ENCODE results near the gene TAS2R40. TPM values are rescaled to one million over a fixed set of nuclear protein-coding genes. Genes with fewer than 3 reads are reported as not detected.

TAS2R40 gene
- total RNA-seq, 4 donors from 2014 or later, result not detected

DNA sequence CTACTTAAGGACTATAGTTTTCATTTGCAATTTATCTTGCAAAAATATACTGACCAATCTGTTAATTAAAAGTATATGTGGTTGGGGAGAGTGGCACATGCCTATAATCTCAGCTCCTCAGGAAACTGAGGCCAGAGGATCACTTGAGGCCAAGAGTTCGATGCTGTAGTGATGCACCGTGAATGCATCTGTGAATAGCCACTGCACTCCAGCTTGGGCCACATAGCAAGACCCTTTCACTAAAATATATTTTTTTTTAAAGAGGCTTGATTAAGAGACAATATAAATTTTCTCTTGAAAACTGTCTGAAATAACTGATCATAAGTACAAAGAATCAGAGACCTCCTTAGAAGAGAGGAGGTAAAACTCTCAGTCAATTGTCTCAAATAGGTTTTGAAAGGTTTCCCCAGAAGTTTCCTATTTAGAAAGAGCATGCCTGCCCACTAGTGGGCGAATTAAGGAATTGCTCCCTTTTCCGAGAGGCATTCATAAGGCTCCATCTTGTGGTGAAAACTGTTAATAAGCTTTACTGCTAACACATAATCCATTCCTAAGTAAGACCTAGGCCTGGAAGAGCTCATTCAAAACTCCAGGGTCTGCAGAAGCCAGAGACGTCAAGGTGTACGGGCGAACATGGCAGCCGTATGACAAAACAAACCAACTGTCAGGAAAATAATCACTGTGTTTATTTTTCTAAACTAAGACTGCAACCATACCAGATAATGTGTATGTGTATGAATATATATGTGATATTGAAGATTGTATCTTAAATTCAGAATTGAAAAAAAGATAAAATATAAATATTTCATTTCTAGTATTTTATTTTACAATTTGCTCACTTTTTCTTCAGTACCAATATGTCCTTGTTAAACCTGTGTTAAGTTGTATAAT is 6.8 kb upstream of the TAS2R40 start:
- no peaks in the 10 kb centered on the region for H3K36me3 ChIP-seq
- H3K4me3 ChIP-seq, result no peak overlapping the region
- peak in 1 of 2 donors; percentile 63 for DNase-seq (ENCODE audit: low spot score in 2 of 2)
- no peaks in the 10 kb centered on the region for H3K9me3 ChIP-seq
- H3K27me3 ChIP-seq, result no peaks in the 10 kb centered on the region
- no peaks in the 10 kb centered on the region for H3K4me1 ChIP-seq
- TF ChIP-seq, protein P1, sequence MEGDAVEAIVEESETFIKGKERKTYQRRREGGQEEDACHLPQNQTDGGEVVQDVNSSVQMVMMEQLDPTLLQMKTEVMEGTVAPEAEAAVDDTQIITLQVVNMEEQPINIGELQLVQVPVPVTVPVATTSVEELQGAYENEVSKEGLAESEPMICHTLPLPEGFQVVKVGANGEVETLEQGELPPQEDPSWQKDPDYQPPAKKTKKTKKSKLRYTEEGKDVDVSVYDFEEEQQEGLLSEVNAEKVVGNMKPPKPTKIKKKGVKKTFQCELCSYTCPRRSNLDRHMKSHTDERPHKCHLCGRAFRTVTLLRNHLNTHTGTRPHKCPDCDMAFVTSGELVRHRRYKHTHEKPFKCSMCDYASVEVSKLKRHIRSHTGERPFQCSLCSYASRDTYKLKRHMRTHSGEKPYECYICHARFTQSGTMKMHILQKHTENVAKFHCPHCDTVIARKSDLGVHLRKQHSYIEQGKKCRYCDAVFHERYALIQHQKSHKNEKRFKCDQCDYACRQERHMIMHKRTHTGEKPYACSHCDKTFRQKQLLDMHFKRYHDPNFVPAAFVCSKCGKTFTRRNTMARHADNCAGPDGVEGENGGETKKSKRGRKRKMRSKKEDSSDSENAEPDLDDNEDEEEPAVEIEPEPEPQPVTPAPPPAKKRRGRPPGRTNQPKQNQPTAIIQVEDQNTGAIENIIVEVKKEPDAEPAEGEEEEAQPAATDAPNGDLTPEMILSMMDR (IDR thresholded peaks at IDR 0.05), result peak; percentile 97 to 99 (median 98)
- no peak for TF ChIP-seq POLR2A (IDR thresholded peaks at IDR 0.05)
- H3K27ac ChIP-seq, result no peak overlapping the region
- 21 to 22% methylated on average over 8 of the region's 8 CpGs for WGBS, 2 donors

DNA sequence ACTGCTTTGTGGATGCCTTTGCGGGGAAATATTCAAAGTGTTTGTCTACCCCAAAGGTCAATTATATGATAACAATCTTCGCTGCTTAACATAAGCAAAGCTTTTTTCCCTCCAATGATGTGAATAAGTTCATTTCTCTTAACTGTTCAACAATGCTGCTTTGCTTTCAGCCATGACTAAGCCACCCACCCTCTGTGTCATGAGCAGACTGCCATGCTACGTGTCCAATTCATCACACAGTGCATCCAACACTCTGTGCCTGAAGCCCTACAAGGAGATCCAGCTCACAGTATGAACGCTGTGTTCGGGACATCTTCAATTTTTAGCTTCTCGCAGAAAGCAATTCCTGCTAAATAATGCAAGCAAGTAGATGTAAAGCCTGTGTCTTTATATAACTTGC is 5.7 kb upstream of the TAS2R40 start:
- no peaks in the 10 kb centered on the region for H3K4me1 ChIP-seq
- no peak for TF ChIP-seq EP300 (IDR thresholded peaks at IDR 0.05)
- TF ChIP-seq POLR2A (IDR thresholded peaks at IDR 0.05), result no peak
- TF ChIP-seq, protein P1 (IDR thresholded peaks at IDR 0.05), result no peak
- DNase-seq (ENCODE audit: low spot score in 2 of 2), result no peak
- no peaks in the 10 kb centered on the region for H3K9me3 ChIP-seq
- 57 to 59% methylated on average over 6 of the region's 6 CpGs for WGBS, 2 donors
- no peaks in the 10 kb centered on the region for H3K36me3 ChIP-seq
- no peaks in the 10 kb centered on the region for H3K27me3 ChIP-seq
- no peak overlapping the region for H3K4me3 ChIP-seq
- H3K27ac ChIP-seq, result no peak overlapping the region

DNA sequence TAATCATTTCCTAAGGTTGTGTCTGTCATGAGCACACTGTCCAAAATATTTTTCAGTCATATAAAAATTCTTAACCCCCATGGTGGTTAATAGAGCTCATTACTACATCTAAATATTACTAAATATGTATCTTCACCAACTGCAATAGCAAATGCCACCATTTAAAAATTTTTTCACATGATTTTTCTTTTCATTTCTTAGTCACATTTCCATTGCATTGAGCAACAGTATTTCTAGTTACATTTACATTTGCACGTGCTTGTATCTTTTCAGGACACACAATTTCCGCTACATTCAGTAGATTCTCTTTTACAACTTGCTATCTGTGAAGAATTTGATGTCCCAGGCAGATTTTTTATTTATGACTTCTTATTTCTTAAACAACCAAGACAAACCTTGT is 5.2 kb upstream of the TAS2R40 start:
- WGBS, 2 donors, result 88 to 93% methylated on average over 2 of the region's 2 CpGs
- Histone ChIP-seq H3K9me3 (no peaks in the 10 kb centered on the region), H3K4me1 (no peaks in the 10 kb centered on the region), H3K27ac (no peak overlapping the region), H3K36me3 (no peaks in the 10 kb centered on the region), H3K27me3 (no peaks in the 10 kb centered on the region), H3K4me3 (no peak overlapping the region)
- no peak for TF ChIP-seq EP300 (IDR thresholded peaks at IDR 0.05)
- TF ChIP-seq, protein P1 (IDR thresholded peaks at IDR 0.05), result no peak
- TF ChIP-seq POLR2A (IDR thresholded peaks at IDR 0.05), result no peak
- DNase-seq (ENCODE audit: low spot score in 2 of 2), result no peak

DNA sequence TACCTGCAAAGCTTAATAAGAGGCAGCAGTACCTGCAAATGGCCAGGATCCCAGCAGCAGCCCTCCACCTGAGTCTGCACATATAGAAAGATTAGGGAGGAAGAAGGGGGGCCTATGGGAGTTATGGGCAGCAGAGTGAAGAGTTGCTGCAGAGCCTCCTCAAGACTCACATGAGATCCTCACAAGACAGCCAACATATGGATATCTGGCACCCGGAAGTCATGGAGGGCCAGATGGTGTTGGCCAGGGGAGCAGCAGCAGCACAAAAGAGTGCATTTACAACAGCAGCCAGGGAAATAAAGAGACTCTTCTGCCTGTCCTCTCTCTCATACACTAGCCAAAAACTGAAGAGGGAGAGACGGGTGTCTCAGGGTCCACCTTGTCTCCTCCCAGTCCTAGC is 4.0 kb upstream of the TAS2R40 start:
- no peak for TF ChIP-seq EP300 (IDR thresholded peaks at IDR 0.05)
- TF ChIP-seq POLR2A (IDR thresholded peaks at IDR 0.05), result no peak
- TF ChIP-seq, protein P1 (IDR thresholded peaks at IDR 0.05), result no peak
- Histone ChIP-seq H3K27me3 (no peaks in the 10 kb centered on the region), H3K9me3 (no peaks in the 10 kb centered on the region), H3K4me3 (no peak overlapping the region), H3K4me1 (no peaks in the 10 kb centered on the region), H3K36me3 (no peaks in the 10 kb centered on the region), H3K27ac (no peak overlapping the region)
- DNase-seq (ENCODE audit: low spot score in 2 of 2), result no peak
- WGBS, 2 donors, result 66 to 84% methylated on average over 2 of the region's 2 CpGs

DNA sequence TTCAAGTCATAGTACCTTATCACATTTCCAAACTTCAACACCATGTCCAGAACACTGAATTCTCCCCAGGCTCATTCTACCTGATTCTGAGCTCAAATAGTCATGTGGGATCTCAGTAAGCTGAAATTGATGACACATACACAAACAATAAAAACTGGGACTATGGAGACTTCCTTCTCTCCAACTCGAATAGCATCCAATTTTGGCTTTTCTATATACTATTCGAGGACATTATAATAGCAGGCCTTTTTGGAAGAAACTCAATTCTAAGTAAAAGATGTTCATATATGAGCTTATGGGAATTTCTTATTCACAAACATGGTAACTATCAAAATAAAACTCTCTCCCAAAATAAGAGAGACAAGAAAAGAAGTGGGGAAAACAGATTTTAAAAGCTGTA is 551 bp upstream of the TAS2R40 start:
- no peaks in the 10 kb centered on the region for H3K36me3 ChIP-seq
- WGBS, 2 donors, result 64 to 69% methylated on average over 2 of the region's 2 CpGs
- no peaks in the 10 kb centered on the region for H3K9me3 ChIP-seq
- no peaks in the 10 kb centered on the region for H3K4me1 ChIP-seq
- no peaks in the 10 kb centered on the region for H3K27me3 ChIP-seq
- H3K27ac ChIP-seq, result no peak overlapping the region
- no peak overlapping the region for H3K4me3 ChIP-seq
- no peak for DNase-seq (ENCODE audit: low spot score in 2 of 2)
- no peak for TF ChIP-seq EP300 (IDR thresholded peaks at IDR 0.05)
- TF ChIP-seq, protein P1 (IDR thresholded peaks at IDR 0.05), result no peak
- TF ChIP-seq POLR2A (IDR thresholded peaks at IDR 0.05), result no peak

Measured in tibial nerve (tissue), 4 donors.